HG02759 (cell line): Measurements from ENCODE around the gene BTBD7.
"Not testable (repeated sequence)": the region's sequence is repeated elsewhere in the genome, so short reads cannot be mapped to it uniquely, and the experiment has no call there.

Source experiments
- ATAC-seq: cut with Tn5 transposase; IDR thresholded peaks from one replicate; pipeline ENCODE4 v1.9.1; 2021; ENCODE audit warnings: mild to moderate bottlenecking, moderate library complexity; ENCODE audit not compliant: unreplicated experiment

Gene BTBD7

GRCh38 chr14:93266127-93266526 lies 66.7 kb downstream of the BTBD7 start:
- ATAC-seq: no peak

- ATAC-seq: no peak
Observed at GRCh38 chr14:93263416-93263815, 69.4 kb downstream of the BTBD7 start.

GRCh38 chr14:93262446-93262845 lies 70.4 kb downstream of the BTBD7 start:
- no peak for ATAC-seq

GRCh38 chr14:93249128-93249831 lies 83.6 kb downstream of the BTBD7 start:
- no peak for ATAC-seq

- ATAC-seq: no peak
Observed at GRCh38 chr14:93246534-93246933, 86.3 kb downstream of the BTBD7 start.

GRCh38 chr14:93245764-93246420 lies 86.9 kb downstream of the BTBD7 start:
- ATAC-seq: no peak

GRCh38 chr14:93240678-93241000 lies 92.2 kb downstream of the BTBD7 start:
- ATAC-seq: no peak

- no peak for ATAC-seq
Observed at GRCh38 chr14:93239869-93240677, 92.8 kb downstream of the BTBD7 start.

GRCh38 chr14:93234798-93235197 lies 98.0 kb downstream of the BTBD7 start:
- no peak for ATAC-seq

- not testable (repeated sequence) for ATAC-seq
Observed at GRCh38 chr14:93233078-93233477, 99.8 kb downstream of the BTBD7 start.

GRCh38 chr14:93232159-93232558 lies 100.7 kb downstream of the BTBD7 start:
- ATAC-seq: no peak

- ATAC-seq: no peak
Observed at GRCh38 chr14:93231129-93231979, 101.5 kb downstream of the BTBD7 start.

GRCh38 chr14:93230539-93230938 lies 102.3 kb downstream of the BTBD7 start:
- no peak for ATAC-seq

GRCh38 chr14:93228550-93228949 lies 104.3 kb downstream of the BTBD7 start:
- ATAC-seq: no peak

- no peak for ATAC-seq
Observed at GRCh38 chr14:93223565-93223964, 109.3 kb downstream of the BTBD7 start.

- no peak for ATAC-seq
Observed at GRCh38 chr14:93220509-93220908, 112.3 kb downstream of the BTBD7 start.

- ATAC-seq: peak; percentile 66
Observed at GRCh38 chr14:93219103-93219726, 113.6 kb downstream of the BTBD7 start.

GRCh38 chr14:93214598-93214997 lies 118.2 kb downstream of the BTBD7 start:
- ATAC-seq: no peak

- ATAC-seq: peak; percentile 66
Observed at GRCh38 chr14:93212432-93212831, 120.4 kb downstream of the BTBD7 start.

GRCh38 chr14:93207468-93208308 lies 125.1 kb downstream of the BTBD7 start:
- peak; percentile 37 for ATAC-seq
